CD4-positive, CD25-positive, alpha-beta regulatory T cell (primary cell): ENCODE measurements around the gene COL6A2. TPM values are rescaled to one million over a fixed set of nuclear protein-coding genes. Genes with fewer than 3 reads are reported as not detected.

Experiments used
- ATAC-seq, 2 donors: fragments of 150-1000 bp; cut with Tn5 transposase; one replicate each; pipeline ENCODE4 v1.10.0; 2021; ENCODE audit warnings: low read depth in 2 of 2, moderate number of reproducible peaks in 2 of 2, moderate library complexity in 1 of 2
- DNase-seq, 3 donors: peaks; one replicate each; pipeline versions ENCODE4 v3.0.0 to v3.0.0-alpha.2; 2012 to 2022; ENCODE audit warnings: mixed read lengths in 1 of 3
- H3K27ac ChIP-seq: one replicate; pipeline ENCODE4 v1.7.0; 2013; ENCODE audit warnings: mild to moderate bottlenecking, low read length; ENCODE audit not compliant: insufficient read depth, poor library complexity, severe bottlenecking
- H3K27me3 ChIP-seq: one replicate; pipeline ENCODE4 v1.7.0; 2013; ENCODE audit warnings: low read length; ENCODE audit not compliant: control insufficient read depth, insufficient read depth
- H3K36me3 ChIP-seq: one replicate; pipeline ENCODE4 v1.7.0; 2013; ENCODE audit warnings: mild to moderate bottlenecking, low read length, moderate library complexity; ENCODE audit not compliant: control insufficient read depth, insufficient read depth
- H3K4me1 ChIP-seq: 2 replicates; pipeline ENCODE4 v1.7.0; 2013; ENCODE audit warnings: mild to moderate bottlenecking, low read length; ENCODE audit not compliant: insufficient read depth, control insufficient read depth, poor library complexity, severe bottlenecking
- H3K4me3 ChIP-seq: one replicate; pipeline ENCODE4 v1.7.0; 2013; ENCODE audit warnings: low read depth, mild to moderate bottlenecking, low read length, moderate library complexity
- H3K9me3 ChIP-seq, 2 experiments: 1 replicate in 1 of 2; 2 replicates in 1 of 2; pipeline ENCODE4 v1.7.0; 2013; ENCODE audit warnings: low read length in 2 of 2, mild to moderate bottlenecking in 1 of 2, moderate library complexity in 1 of 2; ENCODE audit not compliant: control insufficient read depth in 2 of 2
- H3K27ac Mint-ChIP-seq, 3 donors: one replicate each; pipeline ENCODE4 v1.8.0; 2020 to 2022; ENCODE audit warnings: mild to moderate bottlenecking in 3 of 3, mixed read lengths in 3 of 3, moderate library complexity in 2 of 3
- H3K27me3 Mint-ChIP-seq: one replicate; pipeline ENCODE4 v1.8.0; 2022; ENCODE audit warnings: mild to moderate bottlenecking, mixed read lengths
- H3K36me3 Mint-ChIP-seq: one replicate; pipeline ENCODE4 v1.8.0; 2020; ENCODE audit warnings: mixed read lengths
- H3K4me1 Mint-ChIP-seq, 4 donors: one replicate each; pipeline ENCODE4 v1.8.0; 2020 to 2022; ENCODE audit warnings: mixed read lengths in 4 of 4, mild to moderate bottlenecking in 1 of 4
- H3K4me3 Mint-ChIP-seq, 4 donors: one replicate each; pipeline ENCODE4 v1.8.0; 2020 to 2022; ENCODE audit warnings: mild to moderate bottlenecking in 4 of 4, mixed read lengths in 4 of 4, moderate library complexity in 3 of 4
- H3K9me3 Mint-ChIP-seq, 7 donors: one replicate each; pipeline ENCODE4 v1.8.0; 2020 to 2022; ENCODE audit warnings: mixed read lengths in 7 of 7, mild to moderate bottlenecking in 3 of 7, moderate library complexity in 2 of 7
- polyA plus RNA-seq, 4 donors: library from polyadenylated mRNA; unstranded; fragments of 300-500 nt; fragmentation: Illumina TruSeq; gene quantifications; one replicate each; pipeline ENCODE4 v1.2.3, GENCODE V29; 2021
- total RNA-seq: library from RNA; stranded (reverse); gene quantifications from one replicate; pipeline ENCODE4 v1.2.3, GENCODE V29; 2022

COL6A2 gene
- total and polyA plus RNA-seq, 5 donors from 2014 or later, result 0.08 to 12.9 (median 1.3) TPM

- Mint-ChIP-seq H3K27me3 (peaks cover 26% of the 10 kb centered on the region), H3K27ac (no peak overlapping the region), H3K4me1 (peaks cover 0 to 3% (median 0%) of the 10 kb centered on the region in 4 donors), H3K9me3 (peaks cover 0 to 8% (median 3%) of the 10 kb centered on the region in 7 donors), H3K4me3 (no peak overlapping the region), H3K36me3 (no peaks in the 10 kb centered on the region)
- H3K4me3 ChIP-seq, result no peak overlapping the region
- H3K9me3 ChIP-seq, result peaks cover 0 to 11% of the 10 kb centered on the region in 2 experiments
- DNase-seq, result no peak
- no peak for ATAC-seq
- H3K27ac ChIP-seq, result no peak overlapping the region
- H3K4me1 ChIP-seq, result no peaks in the 10 kb centered on the region
- H3K27me3 ChIP-seq, result peaks cover 9% of the 10 kb centered on the region
- no peaks in the 10 kb centered on the region for H3K36me3 ChIP-seq
Observed at GRCh38 chr21:46062471-46063211, 35.3 kb upstream of the COL6A2 start.

- Mint-ChIP-seq H3K27ac (no peak overlapping the region), H3K4me3 (no peak overlapping the region), H3K4me1 (peaks cover 0 to 3% (median 0%) of the 10 kb centered on the region in 4 donors), H3K9me3 (peaks cover 0 to 7% (median 3%) of the 10 kb centered on the region in 7 donors), H3K27me3 (peaks cover 26% of the 10 kb centered on the region), H3K36me3 (no peaks in the 10 kb centered on the region)
- Histone ChIP-seq H3K9me3 (peaks cover 0 to 11% of the 10 kb centered on the region in 2 experiments), H3K4me1 (no peaks in the 10 kb centered on the region), H3K27ac (no peak overlapping the region), H3K27me3 (peaks cover 9% of the 10 kb centered on the region), H3K36me3 (no peaks in the 10 kb centered on the region), H3K4me3 (no peak overlapping the region)
- ATAC-seq (no peak), DNase-seq (no peak)
Observed at GRCh38 chr21:46063227-46063626, 34.7 kb upstream of the COL6A2 start.

- Mint-ChIP-seq H3K4me3 (no peak overlapping the region), H3K27me3 (peaks cover 23% of the 10 kb centered on the region), H3K27ac (no peak overlapping the region), H3K4me1 (no peaks in the 10 kb centered on the region), H3K36me3 (no peaks in the 10 kb centered on the region), H3K9me3 (peaks cover 0 to 7% (median 3%) of the 10 kb centered on the region in 7 donors)
- DNase-seq (no peak), ATAC-seq (no peak)
- Histone ChIP-seq H3K4me1 (no peaks in the 10 kb centered on the region), H3K9me3 (peaks cover 0 to 11% of the 10 kb centered on the region in 2 experiments), H3K4me3 (no peak overlapping the region), H3K27ac (no peak overlapping the region), H3K36me3 (no peaks in the 10 kb centered on the region), H3K27me3 (peaks cover 9% of the 10 kb centered on the region)
Observed at GRCh38 chr21:46063734-46064680, 33.9 kb upstream of the COL6A2 start.

GRCh38 chr21:46064870-46065214 is 33.1 kb upstream of the COL6A2 start:
- H3K27me3 Mint-ChIP-seq, result peaks cover 20% of the 10 kb centered on the region
- no peak overlapping the region for H3K27ac ChIP-seq
- no peak overlapping the region for H3K4me3 ChIP-seq
- H3K36me3 Mint-ChIP-seq, result no peaks in the 10 kb centered on the region
- H3K4me1 ChIP-seq, result no peaks in the 10 kb centered on the region
- ATAC-seq (no peak), DNase-seq (no peak)
- H3K4me1 Mint-ChIP-seq, result no peaks in the 10 kb centered on the region
- H3K9me3 Mint-ChIP-seq, result peaks cover 0 to 7% (median 2%) of the 10 kb centered on the region in 7 donors
- peaks cover 0 to 11% of the 10 kb centered on the region in 2 experiments for H3K9me3 ChIP-seq
- H3K27ac Mint-ChIP-seq, result no peak overlapping the region
- H3K36me3 ChIP-seq, result no peaks in the 10 kb centered on the region
- H3K4me3 Mint-ChIP-seq, result no peak overlapping the region
- H3K27me3 ChIP-seq, result peaks cover 9% of the 10 kb centered on the region

GRCh38 chr21:46065215-46065913 is 32.5 kb upstream of the COL6A2 start:
- Mint-ChIP-seq H3K27ac (peak overlapping the region in 1 of 3 donors; percentile 55), H3K36me3 (no peaks in the 10 kb centered on the region), H3K4me3 (peak overlapping the region in 1 of 4 donors; percentile 51), H3K4me1 (no peaks in the 10 kb centered on the region), H3K27me3 (peaks cover 20% of the 10 kb centered on the region), H3K9me3 (peaks cover 0 to 7% (median 2%) of the 10 kb centered on the region in 7 donors)
- Histone ChIP-seq H3K4me3 (no peak overlapping the region), H3K27ac (no peak overlapping the region), H3K4me1 (no peaks in the 10 kb centered on the region), H3K27me3 (peaks cover 9% of the 10 kb centered on the region), H3K9me3 (peaks cover 0 to 11% of the 10 kb centered on the region in 2 experiments), H3K36me3 (no peaks in the 10 kb centered on the region)
- ATAC-seq, result no peak
- peak in 1 of 3 donors; percentile 7 for DNase-seq

GRCh38 chr21:46065914-46066551 is 31.9 kb upstream of the COL6A2 start:
- H3K4me1 ChIP-seq, result no peaks in the 10 kb centered on the region
- H3K36me3 Mint-ChIP-seq, result no peaks in the 10 kb centered on the region
- no peaks in the 10 kb centered on the region for H3K4me1 Mint-ChIP-seq
- peaks cover 20% of the 10 kb centered on the region for H3K27me3 Mint-ChIP-seq
- H3K9me3 Mint-ChIP-seq, result peaks cover 0 to 7% (median under 1%) of the 10 kb centered on the region in 7 donors
- H3K9me3 ChIP-seq, result peaks cover 0 to 11% of the 10 kb centered on the region in 2 experiments
- H3K4me3 ChIP-seq, result no peak overlapping the region
- peaks cover 9% of the 10 kb centered on the region for H3K27me3 ChIP-seq
- ATAC-seq, result no peak
- H3K27ac ChIP-seq, result no peak overlapping the region
- H3K36me3 ChIP-seq, result no peaks in the 10 kb centered on the region
- H3K4me3 Mint-ChIP-seq, result no peak overlapping the region
- no peak for DNase-seq
- H3K27ac Mint-ChIP-seq, result no peak overlapping the region
